Lung microvascular endothelial cell (primary cell): ENCODE measurements around the gene ELMO1. TPM values are rescaled to one million over a fixed set of nuclear protein-coding genes. Genes with fewer than 3 reads are reported as not detected.
A peak's percentile ranks its signal among the peaks of the same experiment; 100 is the strongest.

Source experiments
- DNase-seq, 2 donors: peaks; one replicate each; pipeline versions ENCODE4 v3.0.0 to v3.0.0-alpha.2; 2010; ENCODE audit warnings: low read depth in 2 of 2
- total RNA-seq: library from RNA; depleted of rRNA; stranded (reverse); fragments of >200 nt; gene quantifications from 2 replicates; pipeline ENCODE4 v1.2.1, GENCODE V29; 2014

ELMO1 gene
- total RNA-seq, 1 donor from 2014 or later = 36.5 TPM

- DNase-seq = no peak
Observed at GRCh38 chr7:36889182-36889581, 559.5 kb downstream of the ELMO1 start.

- no peak for DNase-seq
Observed at GRCh38 chr7:36887969-36888368, 560.7 kb downstream of the ELMO1 start.

- DNase-seq = no peak
Observed at GRCh38 chr7:36887233-36887632, 561.4 kb downstream of the ELMO1 start.

- no peak for DNase-seq
Observed at GRCh38 chr7:36884910-36885309, 563.8 kb downstream of the ELMO1 start.

- no peak for DNase-seq
Observed at GRCh38 chr7:36884351-36884750, 564.3 kb downstream of the ELMO1 start.

- no peak for DNase-seq
Observed at GRCh38 chr7:36881233-36881874, 567.3 kb downstream of the ELMO1 start.

- no peak for DNase-seq
Observed at GRCh38 chr7:36880108-36880507, 568.6 kb downstream of the ELMO1 start.

GRCh38 chr7:36879021-36879420 lies 569.6 kb downstream of the ELMO1 start:
- no peak for DNase-seq

- DNase-seq = no peak
Observed at GRCh38 chr7:36878288-36878687, 570.4 kb downstream of the ELMO1 start.

- no peak for DNase-seq
Observed at GRCh38 chr7:36875794-36876193, 572.9 kb downstream of the ELMO1 start.

GRCh38 chr7:36874041-36874440 lies 574.6 kb downstream of the ELMO1 start:
- no peak for DNase-seq

- DNase-seq = no peak
Observed at GRCh38 chr7:36871863-36872262, 576.8 kb downstream of the ELMO1 start.

GRCh38 chr7:36871355-36871738 lies 577.3 kb downstream of the ELMO1 start:
- DNase-seq = no peak

GRCh38 chr7:36870625-36871354 lies 577.9 kb downstream of the ELMO1 start:
- DNase-seq = no peak

GRCh38 chr7:36868727-36869411 lies 579.8 kb downstream of the ELMO1 start:
- DNase-seq = no peak

- DNase-seq = peak in 1 of 2 donors; percentile 10
Observed at GRCh38 chr7:36865019-36865418, 583.6 kb downstream of the ELMO1 start.

GRCh38 chr7:36863901-36864701 lies 584.6 kb downstream of the ELMO1 start:
- DNase-seq = peak; percentile 22 to 49

- no peak for DNase-seq
Observed at GRCh38 chr7:36862771-36863261, 585.8 kb downstream of the ELMO1 start.

GRCh38 chr7:36861656-36862055 lies 587.0 kb downstream of the ELMO1 start:
- no peak for DNase-seq

GRCh38 chr7:36860681-36861080 lies 588.0 kb downstream of the ELMO1 start:
- DNase-seq = no peak

- no peak for DNase-seq
Observed at GRCh38 chr7:36855330-36855729, 593.3 kb downstream of the ELMO1 start.

GRCh38 chr7:36854652-36855051 lies 594.0 kb downstream of the ELMO1 start:
- DNase-seq = no peak
